ENCODE measurements around the gene CTNNA3.

- no peak for TF ChIP-seq EZH2phosphoT487 (conservative IDR thresholded peaks at IDR 0.05; ENCODE audit: low read length)
- TF ChIP-seq CTCF (IDR thresholded peaks at IDR 0.05; ENCODE audit: insufficient read depth, low read length, poor library complexity, severe bottlenecking): no peak
These were observed 1174.5 kb downstream of the CTNNA3 start for GRCh38 chr10:66521506-66521905.
